NCI-H524 treated with DMSO at 0.1 percent for 48 hours (cell line): Measurements from ENCODE around the gene CXCL9.
"Not testable (repeated sequence)": the region's sequence is repeated elsewhere in the genome, so short reads cannot be mapped to it uniquely, and the experiment has no call there.

Experiments used
- DNase-seq: peaks from one replicate; lab custom pipeline; 2025; lab: John Stamatoyannopoulos, UW

Gene CXCL9

GRCh38 chr4:76011700-76012387, 4.5 kb upstream of the CXCL9 start:
- DNase-seq, result no peak

- DNase-seq, result no peak
Observed at GRCh38 chr4:76011018-76011670, 3.8 kb upstream of the CXCL9 start.

GRCh38 chr4:76010576-76010975, 3.3 kb upstream of the CXCL9 start:
- DNase-seq, result no peak

- DNase-seq, result no peak
Observed at GRCh38 chr4:76009311-76009710, 2.0 kb upstream of the CXCL9 start.

GRCh38 chr4:76003620-76004019, 3.7 kb downstream of the CXCL9 start:
- DNase-seq, result no peak

- DNase-seq, result no peak
Observed at GRCh38 chr4:76003035-76003434, 4.3 kb downstream of the CXCL9 start.

- no peak for DNase-seq
Observed at GRCh38 chr4:76002176-76002575, 5.1 kb downstream of the CXCL9 start.

- DNase-seq, result no peak
Observed at GRCh38 chr4:76001700-76002099, 5.6 kb downstream of the CXCL9 start.

GRCh38 chr4:76000279-76000678, 7.0 kb downstream of the CXCL9 start:
- no peak for DNase-seq

- DNase-seq, result not testable (repeated sequence)
Observed at GRCh38 chr4:75998525-75999147, 8.7 kb downstream of the CXCL9 start.

GRCh38 chr4:75997946-75998345, 9.4 kb downstream of the CXCL9 start:
- DNase-seq, result no peak

- no peak for DNase-seq
Observed at GRCh38 chr4:75997081-75997480, 10.2 kb downstream of the CXCL9 start.

GRCh38 chr4:75995727-75996126, 11.6 kb downstream of the CXCL9 start:
- peak; percentile 2 for DNase-seq

- DNase-seq, result no peak
Observed at GRCh38 chr4:75992462-75992861, 14.8 kb downstream of the CXCL9 start.

GRCh38 chr4:75989846-75990528, 17.3 kb downstream of the CXCL9 start:
- no peak for DNase-seq

GRCh38 chr4:75985116-75985515, 22.2 kb downstream of the CXCL9 start:
- no peak for DNase-seq

GRCh38 chr4:75980576-75980975, 26.7 kb downstream of the CXCL9 start:
- no peak for DNase-seq

- DNase-seq, result no peak
Observed at GRCh38 chr4:75976177-75976576, 31.1 kb downstream of the CXCL9 start.

GRCh38 chr4:75973766-75974165, 33.5 kb downstream of the CXCL9 start:
- no peak for DNase-seq

- DNase-seq, result no peak
Observed at GRCh38 chr4:75968084-75968483, 39.2 kb downstream of the CXCL9 start.

- DNase-seq, result no peak
Observed at GRCh38 chr4:75963558-75963957, 43.8 kb downstream of the CXCL9 start.

- not testable (repeated sequence) for DNase-seq
Observed at GRCh38 chr4:75962072-75962471, 45.2 kb downstream of the CXCL9 start.

- not testable (repeated sequence) for DNase-seq
Observed at GRCh38 chr4:75958546-75958945, 48.8 kb downstream of the CXCL9 start.
